ENCODE measurements around the gene MYL12B.

- no peak for TF ChIP-seq POLR2A (IDR thresholded peaks at IDR 0.05; ENCODE audit: low read depth, low read length)
- TF ChIP-seq TAF1 (IDR thresholded peaks at IDR 0.05; ENCODE audit: borderline replicate concordance, low read depth, low read length): no peak
Observed at GRCh38 chr18:3286159-3286558, 24.2 kb downstream of the MYL12B start.

All from GM12892 (cell line).